HG02588 (cell line): Measurements from ENCODE around the gene C16orf92.
A peak's percentile ranks its signal among the peaks of the same experiment; 100 is the strongest.

Experiments used
- ATAC-seq: cut with Tn5 transposase; IDR thresholded peaks from one replicate; pipeline ENCODE4 v1.9.1; 2021; ENCODE audit warnings: mild to moderate bottlenecking, moderate library complexity; ENCODE audit not compliant: unreplicated experiment

C16orf92 gene

GRCh38 chr16:29988346-29989075, 34.5 kb upstream of the C16orf92 start:
- no peak for ATAC-seq

GRCh38 chr16:29989111-29989858, 33.7 kb upstream of the C16orf92 start:
- ATAC-seq: no peak

DNA sequence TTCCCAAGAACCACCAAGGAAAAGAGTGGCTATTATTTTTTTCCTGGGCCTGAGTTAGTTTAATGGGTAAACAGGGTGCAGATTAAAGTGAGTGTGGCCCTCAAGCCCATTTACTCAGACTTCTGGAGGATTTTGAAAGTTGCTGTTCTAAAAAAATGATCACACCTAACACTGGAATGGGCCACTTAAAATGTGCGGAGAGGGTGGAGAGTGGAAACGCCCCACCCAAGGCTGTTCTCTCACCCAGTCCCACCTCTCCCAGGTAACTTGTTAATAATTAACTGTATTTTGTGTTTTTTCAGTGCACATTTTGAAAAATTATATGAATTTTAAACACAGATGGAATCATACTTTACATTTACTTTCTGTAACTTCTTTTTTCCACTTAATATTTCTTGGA, 33.0 kb upstream of the C16orf92 start:
- ATAC-seq: no peak

- ATAC-seq: no peak
These were observed 32.0 kb upstream of the C16orf92 start for GRCh38 chr16:29990883-29991570.

- no peak for ATAC-seq
These were observed 31.5 kb upstream of the C16orf92 start for GRCh38 chr16:29991571-29991904.

- ATAC-seq: no peak
These were observed 30.5 kb upstream of the C16orf92 start for GRCh38 chr16:29992344-29992967.

GRCh38 chr16:29993191-29993902, 29.7 kb upstream of the C16orf92 start:
- ATAC-seq: no peak

DNA sequence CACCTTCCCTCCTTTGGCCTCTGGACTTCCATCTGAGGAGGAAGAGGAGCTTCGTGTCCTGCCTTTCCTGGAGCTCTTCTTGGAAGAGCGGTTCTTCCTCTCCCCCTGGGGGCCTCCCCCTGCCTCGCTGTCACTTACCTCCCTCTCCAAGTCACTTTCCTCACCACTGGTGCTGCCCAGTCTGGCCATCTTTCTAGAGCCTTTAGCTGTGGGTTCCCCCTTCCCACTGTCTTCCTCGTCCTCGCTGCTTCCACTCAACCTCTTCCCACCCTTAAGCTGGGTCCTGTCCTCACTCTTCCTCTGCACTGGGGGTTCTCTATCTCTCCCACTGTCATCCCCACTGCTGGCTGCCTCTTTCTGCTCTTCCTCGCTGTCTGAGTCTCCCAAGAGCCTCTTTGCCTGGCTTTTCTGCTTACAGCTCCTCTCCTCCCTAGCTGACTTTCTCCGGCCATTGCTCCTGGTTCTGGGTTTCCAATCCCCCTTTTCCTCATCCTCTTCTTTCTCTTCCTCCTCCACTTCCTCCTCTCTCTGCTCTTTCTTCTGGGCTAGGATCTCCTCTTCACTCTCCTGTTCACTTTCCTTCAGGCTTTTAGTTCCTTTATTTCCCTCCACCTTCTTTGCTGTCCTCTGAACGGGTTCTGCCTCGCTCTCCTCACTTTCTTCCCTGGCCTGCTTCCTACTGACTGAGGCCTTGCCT, 28.9 kb upstream of the C16orf92 start:
- no peak for ATAC-seq

- peak; percentile 36 for ATAC-seq
These were observed 28.2 kb upstream of the C16orf92 start for GRCh38 chr16:29994600-29995323.

GRCh38 chr16:29995324-29995910, 27.6 kb upstream of the C16orf92 start, which contains the start of gene HIRIP3:
HIRIP3 (minus strand) TSS chr16:29995617; CDS start chr16:29995605, 12 bp downstream.
- peak; percentile 49 for ATAC-seq

GRCh38 chr16:29995911-29996765, 26.9 kb upstream of the C16orf92 start, which contains the start of gene INO80E:
INO80E (plus strand) TSS chr16:29996241; CDS start chr16:29996311, 70 bp downstream.
- peak; percentile 89 for ATAC-seq

DNA sequence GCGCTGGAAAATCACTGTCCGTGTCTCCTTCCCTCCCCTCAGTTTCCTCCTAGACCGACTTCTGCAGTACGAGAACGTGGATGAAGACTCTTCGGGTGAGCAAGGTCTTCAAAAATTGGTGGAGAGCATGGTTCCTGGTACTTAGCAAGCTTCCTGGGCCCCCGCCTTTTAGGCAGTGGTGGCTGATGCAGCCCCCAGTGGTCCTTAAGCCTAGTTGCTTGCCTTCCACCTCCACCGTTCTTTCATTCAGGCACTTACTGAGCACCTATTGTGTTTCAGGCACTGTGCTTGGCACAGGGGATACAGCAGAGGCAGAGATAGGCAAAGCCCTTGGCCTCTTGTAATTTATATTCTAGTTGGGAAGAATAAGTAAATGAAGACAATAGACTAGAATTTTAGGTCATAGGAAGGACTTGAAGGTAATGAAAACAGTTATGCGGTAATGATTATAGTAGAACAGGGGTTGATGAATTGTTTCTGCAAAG, 26.2 kb upstream of the C16orf92 start:
- ATAC-seq: no peak

DNA sequence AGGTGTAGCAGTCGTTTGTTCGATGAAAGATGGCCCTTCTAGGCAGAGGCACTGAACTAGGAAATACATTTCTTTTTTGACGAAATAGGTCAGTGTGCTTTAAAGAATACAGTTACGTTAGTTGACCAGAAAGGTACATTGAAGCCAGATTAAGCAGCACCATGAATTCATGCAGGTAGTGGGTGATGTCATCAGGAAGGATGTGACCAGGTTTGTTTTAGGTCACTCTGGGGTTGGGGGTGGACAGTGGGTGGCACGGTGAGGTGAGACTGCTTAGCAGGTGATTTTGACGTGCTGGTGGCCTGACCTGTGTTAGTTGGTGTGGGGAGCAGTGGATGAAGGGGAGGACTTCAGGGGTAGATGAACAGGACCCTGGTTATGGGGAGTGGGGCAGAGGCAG, 23.4 kb upstream of the C16orf92 start:
- ATAC-seq: no peak

DNA sequence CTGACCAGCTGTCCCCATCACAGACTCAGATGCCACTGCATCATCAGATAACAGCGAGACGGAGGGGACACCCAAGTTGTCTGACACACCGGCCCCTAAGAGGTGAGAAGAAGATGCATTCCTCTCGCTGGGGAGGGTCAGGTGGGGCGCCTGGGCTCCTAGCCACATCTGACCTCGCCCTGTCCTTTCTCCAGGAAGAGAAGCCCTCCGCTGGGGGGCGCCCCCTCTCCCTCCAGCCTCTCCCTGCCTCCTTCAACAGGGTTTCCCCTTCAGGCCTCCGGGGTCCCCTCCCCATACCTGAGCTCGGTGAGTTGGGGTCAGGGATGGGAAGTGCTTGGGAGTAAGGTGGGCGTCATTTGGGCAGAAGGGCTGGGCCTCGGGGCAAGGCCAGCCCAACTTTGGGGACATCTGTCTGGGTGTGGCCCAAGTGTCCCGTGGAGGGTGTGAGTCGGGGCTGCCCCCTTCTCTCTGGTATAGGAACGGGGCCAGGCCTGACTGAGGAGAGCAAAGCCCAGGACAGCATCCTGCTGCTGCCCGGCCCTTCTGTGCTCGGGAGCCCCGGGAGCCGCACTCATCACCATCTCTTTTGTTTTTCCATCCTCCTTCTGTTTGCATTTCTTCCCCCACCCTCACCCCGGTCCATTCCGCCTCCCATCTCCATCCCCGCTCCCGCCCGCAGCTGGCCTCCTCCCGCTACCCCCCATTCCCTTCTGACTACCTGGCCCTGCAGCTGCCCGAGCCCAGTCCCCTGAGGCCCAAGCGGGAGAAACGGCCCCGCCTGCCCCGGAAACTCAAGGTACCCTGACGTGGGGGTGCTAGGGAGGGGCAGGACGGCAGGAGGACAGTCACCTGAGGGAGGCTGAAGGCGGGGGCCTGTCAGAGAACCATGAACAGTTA, 22.0 kb upstream of the C16orf92 start:
- ATAC-seq: no peak

DNA sequence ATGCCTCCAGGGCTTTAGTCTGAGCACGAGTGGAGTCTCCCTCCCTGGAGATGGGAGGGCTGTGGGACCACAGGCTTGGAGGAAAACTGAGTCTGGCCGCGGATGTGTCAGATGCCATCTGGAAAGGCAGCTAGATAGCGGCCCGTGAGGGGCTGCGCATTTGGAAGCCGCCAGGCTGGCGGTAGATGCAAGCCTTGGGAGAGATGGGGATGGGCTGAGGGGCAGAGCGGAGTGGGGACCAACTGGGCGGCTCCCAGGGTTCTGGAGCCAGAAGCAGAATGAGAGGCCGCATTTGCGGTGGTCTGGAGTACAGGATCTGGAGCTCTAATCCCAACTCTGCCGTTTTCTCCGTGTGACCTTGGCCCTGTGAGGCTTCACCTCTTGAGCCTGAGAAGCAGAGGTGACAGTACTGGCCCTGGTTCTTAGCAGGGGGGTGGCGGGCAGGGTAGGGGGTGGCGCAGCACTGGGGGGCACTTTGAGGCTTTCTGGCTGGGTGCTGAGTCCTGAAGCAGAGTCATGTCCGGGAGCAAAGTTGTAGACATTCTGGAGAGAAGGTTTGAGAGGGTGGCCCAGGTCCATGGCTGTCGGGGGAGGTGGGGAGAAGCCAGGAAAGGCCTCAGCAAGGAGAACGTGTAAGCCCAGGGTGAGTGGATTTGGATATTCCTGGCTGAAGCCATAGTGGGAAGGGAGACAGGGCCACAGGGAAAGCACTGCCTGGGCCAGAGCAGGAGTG, 20.2 kb upstream of the C16orf92 start:
- no peak for ATAC-seq
